ENCODE data around the gene NIM1K. TPM values are rescaled to one million over a fixed set of nuclear protein-coding genes. Genes with fewer than 3 reads are reported as not detected.

Gene NIM1K
- total RNA-seq, 3 donors from 2014 or later, result 0.29 to 0.48 (median 0.33) TPM

DNA sequence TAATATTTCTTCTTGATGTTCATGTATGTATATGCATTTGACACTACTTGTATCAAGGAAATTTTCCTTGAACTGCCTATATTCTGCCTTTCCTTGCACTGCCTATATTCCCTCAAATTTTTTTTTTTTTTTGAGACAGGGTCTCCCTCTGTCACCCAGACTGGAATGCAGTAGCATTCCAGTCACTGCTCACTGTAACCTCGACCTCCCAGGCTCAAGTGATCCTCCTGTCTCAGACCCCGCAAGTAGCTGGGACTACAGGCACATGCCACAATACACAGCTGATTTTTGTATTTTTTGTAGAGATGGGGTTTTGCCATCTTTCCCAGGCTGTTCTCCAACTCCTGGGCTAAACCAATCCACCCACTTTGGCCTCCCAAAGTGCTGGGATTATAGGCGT lies 117.1 kb downstream of the NIM1K start:
- Histone ChIP-seq H3K9me3 (no peaks in the 10 kb centered on the region), H3K4me1 (peaks cover 0 to 17% of the 10 kb centered on the region in 2 donors), H3K36me3 (no peaks in the 10 kb centered on the region), H3K27me3 (no peaks in the 10 kb centered on the region), H3K4me3 (no peak overlapping the region), H3K27ac (peak overlapping the region; percentile 8 to 21)
- TF ChIP-seq POLR2A (IDR thresholded peaks at IDR 0.05), result no peak
- no peak for TF ChIP-seq POLR2AphosphoS5 (IDR thresholded peaks at IDR 0.05)
- TF ChIP-seq, protein P1, sequence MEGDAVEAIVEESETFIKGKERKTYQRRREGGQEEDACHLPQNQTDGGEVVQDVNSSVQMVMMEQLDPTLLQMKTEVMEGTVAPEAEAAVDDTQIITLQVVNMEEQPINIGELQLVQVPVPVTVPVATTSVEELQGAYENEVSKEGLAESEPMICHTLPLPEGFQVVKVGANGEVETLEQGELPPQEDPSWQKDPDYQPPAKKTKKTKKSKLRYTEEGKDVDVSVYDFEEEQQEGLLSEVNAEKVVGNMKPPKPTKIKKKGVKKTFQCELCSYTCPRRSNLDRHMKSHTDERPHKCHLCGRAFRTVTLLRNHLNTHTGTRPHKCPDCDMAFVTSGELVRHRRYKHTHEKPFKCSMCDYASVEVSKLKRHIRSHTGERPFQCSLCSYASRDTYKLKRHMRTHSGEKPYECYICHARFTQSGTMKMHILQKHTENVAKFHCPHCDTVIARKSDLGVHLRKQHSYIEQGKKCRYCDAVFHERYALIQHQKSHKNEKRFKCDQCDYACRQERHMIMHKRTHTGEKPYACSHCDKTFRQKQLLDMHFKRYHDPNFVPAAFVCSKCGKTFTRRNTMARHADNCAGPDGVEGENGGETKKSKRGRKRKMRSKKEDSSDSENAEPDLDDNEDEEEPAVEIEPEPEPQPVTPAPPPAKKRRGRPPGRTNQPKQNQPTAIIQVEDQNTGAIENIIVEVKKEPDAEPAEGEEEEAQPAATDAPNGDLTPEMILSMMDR (IDR thresholded peaks at IDR 0.05), result no peak
- DNase-seq (ENCODE audit: low spot score in 2 of 2), result no peak
- intact Hi-C loops (cut with DNase I; ENCODE audit: low total_unique reads), result no loop called here

DNA sequence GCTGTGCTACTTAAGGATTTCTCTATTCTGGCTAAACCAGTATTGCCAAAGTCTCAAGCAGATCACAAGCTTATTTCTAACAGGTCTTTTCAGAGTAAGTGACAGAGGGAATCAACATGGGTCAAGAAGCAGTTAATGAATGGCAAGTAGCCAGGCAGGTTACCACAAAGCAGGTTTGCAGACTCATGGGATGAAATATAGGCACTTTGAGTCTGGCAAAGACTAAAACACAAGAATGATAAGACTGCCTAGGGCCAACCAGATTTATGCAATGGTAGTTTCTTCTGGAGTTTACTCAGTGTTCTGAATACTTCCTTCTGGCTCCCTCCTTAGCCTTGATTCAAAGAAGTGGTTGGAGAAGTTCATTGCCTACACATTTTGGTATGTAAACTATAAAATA lies 117.6 kb downstream of the NIM1K start:
- Histone ChIP-seq H3K27me3 (no peaks in the 10 kb centered on the region), H3K27ac (peak overlapping the region; percentile 8 to 21), H3K36me3 (no peaks in the 10 kb centered on the region), H3K9me3 (no peaks in the 10 kb centered on the region), H3K4me3 (no peak overlapping the region), H3K4me1 (peaks cover 0 to 17% of the 10 kb centered on the region in 2 donors)
- no peak for DNase-seq (ENCODE audit: low spot score in 2 of 2)
- intact Hi-C loops (cut with DNase I; ENCODE audit: low total_unique reads), result no loop called here
- TF ChIP-seq, protein P1 (IDR thresholded peaks at IDR 0.05), result no peak
- TF ChIP-seq POLR2A (IDR thresholded peaks at IDR 0.05) (no peak), POLR2AphosphoS5 (IDR thresholded peaks at IDR 0.05) (no peak)

DNA sequence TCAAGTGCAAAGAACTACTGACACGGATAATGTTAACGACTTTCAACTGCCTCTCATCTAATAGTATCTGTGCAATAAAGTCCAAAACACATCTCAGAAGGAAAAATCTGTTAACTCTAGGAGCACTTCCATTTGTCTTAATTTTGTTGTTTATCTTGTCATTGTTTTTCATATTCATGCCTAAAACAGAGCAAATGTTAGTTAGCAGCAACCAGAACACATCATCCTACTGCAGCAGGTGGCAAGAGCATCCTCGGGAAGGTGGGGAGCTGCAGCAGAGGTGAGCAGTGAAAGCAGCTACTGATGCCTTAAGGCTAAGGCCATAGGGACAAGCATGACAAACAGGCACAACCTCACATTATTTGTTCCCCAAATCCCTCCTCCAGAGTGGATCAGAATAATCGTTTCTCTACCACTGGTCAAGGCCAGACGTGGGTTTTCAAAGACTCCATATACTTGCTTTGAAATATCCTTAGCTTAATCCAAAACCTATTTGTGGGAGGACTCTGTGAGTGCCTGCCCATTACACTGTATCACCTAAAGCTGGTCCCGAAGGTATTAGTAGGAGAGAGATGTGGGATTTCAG lies 120.1 kb downstream of the NIM1K start:
- Histone ChIP-seq H3K27ac (peak overlapping the region in 1 of 2 donors; percentile 91), H3K27me3 (no peaks in the 10 kb centered on the region), H3K4me3 (peak overlapping the region; percentile 78 to 84 (median 80)), H3K36me3 (no peaks in the 10 kb centered on the region), H3K9me3 (no peaks in the 10 kb centered on the region), H3K4me1 (peaks cover 0 to 17% of the 10 kb centered on the region in 2 donors)
- TF ChIP-seq POLR2A (IDR thresholded peaks at IDR 0.05), result no peak
- no peak for TF ChIP-seq POLR2AphosphoS5 (IDR thresholded peaks at IDR 0.05)
- TF ChIP-seq, protein P1 (IDR thresholded peaks at IDR 0.05), result no peak
- intact Hi-C loops (cut with DNase I; ENCODE audit: low total_unique reads), result no loop called here
- no peak for DNase-seq (ENCODE audit: low spot score in 2 of 2)

DNA sequence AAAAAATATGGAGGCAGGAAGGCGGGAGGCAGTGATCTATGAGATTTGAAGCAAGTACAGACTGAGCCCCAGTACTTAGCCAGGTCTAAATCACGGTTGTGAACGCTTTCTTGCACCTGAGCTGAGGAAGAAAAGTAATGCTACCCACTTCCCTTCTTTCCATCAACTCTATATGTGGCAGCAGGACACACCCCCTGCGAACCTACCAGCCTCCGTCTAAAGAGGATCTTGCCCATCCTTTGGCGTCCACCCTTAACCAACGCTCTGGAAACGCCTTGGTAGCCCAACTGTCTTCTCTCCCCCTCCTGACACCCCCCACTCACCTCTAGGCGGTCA lies 120.6 kb downstream of the NIM1K start:
- H3K4me3 ChIP-seq, result peak overlapping the region; percentile 78 to 84 (median 80)
- no peaks in the 10 kb centered on the region for H3K27me3 ChIP-seq
- no peaks in the 10 kb centered on the region for H3K9me3 ChIP-seq
- peaks cover 0 to 17% of the 10 kb centered on the region in 2 donors for H3K4me1 ChIP-seq
- intact Hi-C loops (cut with DNase I; ENCODE audit: low total_unique reads), result no loop called here
- H3K36me3 ChIP-seq, result no peaks in the 10 kb centered on the region
- no peak for DNase-seq (ENCODE audit: low spot score in 2 of 2)
- TF ChIP-seq POLR2A (IDR thresholded peaks at IDR 0.05) (no peak), POLR2AphosphoS5 (IDR thresholded peaks at IDR 0.05) (no peak)
- TF ChIP-seq, protein P1 (IDR thresholded peaks at IDR 0.05), result no peak
- H3K27ac ChIP-seq, result peak overlapping the region; percentile 86 to 91

DNA sequence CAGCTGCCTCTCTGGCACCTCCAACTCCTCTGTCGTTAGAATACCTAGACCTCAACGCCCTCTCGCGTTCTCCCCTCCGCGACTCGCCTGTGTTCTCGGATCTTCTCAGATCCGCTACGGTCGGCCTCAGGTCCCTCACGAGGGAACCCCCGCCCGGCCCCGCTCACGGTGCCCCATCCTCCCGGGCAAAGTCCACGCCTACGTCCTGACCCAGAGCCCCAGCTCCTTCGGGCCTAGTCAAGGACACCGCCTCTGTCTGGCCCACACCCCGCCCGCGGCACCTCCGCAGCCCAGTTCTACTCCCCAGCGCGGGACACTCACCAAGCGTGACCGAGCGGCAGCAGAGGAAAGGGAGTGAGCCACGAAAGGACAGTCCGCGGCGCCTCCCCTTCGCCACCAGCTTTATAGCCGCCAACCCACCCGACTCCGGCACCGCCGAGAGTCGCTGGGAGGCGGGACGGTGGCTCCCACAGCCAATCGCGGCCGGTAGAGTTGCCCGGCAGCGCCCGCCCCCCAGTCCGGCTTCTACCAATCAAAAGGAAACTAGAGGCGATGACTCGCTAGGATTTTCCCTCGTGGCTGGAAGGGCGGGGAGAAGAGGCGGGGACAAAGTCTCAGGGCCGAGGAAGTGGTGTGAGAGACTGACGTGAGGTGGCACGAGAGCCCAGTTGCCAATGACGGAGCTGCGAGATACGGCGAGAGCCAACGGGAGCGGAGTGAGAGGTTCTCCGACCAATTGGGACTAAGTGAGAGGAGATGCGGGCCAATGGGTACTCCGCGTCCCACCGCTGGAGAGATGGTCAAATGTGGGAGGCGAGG lies 121.2 kb downstream of the NIM1K start, which contains the start of gene HMGCS1:
Gene HMGCS1, minus strand, starts transcription at position 378 of the 819 bp plus-strand sequence. CDS start 14,447 bp downstream, outside the sequence.
- H3K4me1 ChIP-seq, result peaks cover 0 to 17% of the 10 kb centered on the region in 2 donors
- peak within 1 kb of the TSS; percentile 86 to 91 for H3K27ac ChIP-seq
- peak; percentile 81 for TF ChIP-seq POLR2A (IDR thresholded peaks at IDR 0.05)
- TF ChIP-seq, protein P1 (IDR thresholded peaks at IDR 0.05), result no peak
- TF ChIP-seq POLR2AphosphoS5 (IDR thresholded peaks at IDR 0.05), result peak; percentile 76 to 96 (median 95)
- no peaks in the 10 kb centered on the region for H3K36me3 ChIP-seq
- H3K9me3 ChIP-seq, result no peaks in the 10 kb centered on the region
- intact Hi-C loops (cut with DNase I; ENCODE audit: low total_unique reads), result no loop called here
- H3K4me3 ChIP-seq, result peak within 1 kb of the TSS; percentile 78 to 84 (median 80)
- DNase-seq (ENCODE audit: low spot score in 2 of 2), result peak; percentile 98 to 99
- H3K27me3 ChIP-seq, result no peaks in the 10 kb centered on the region
